Spleen (tissue), 7 donors: Measurements from ENCODE around the gene STRIT1.

ENCODE experiments used
- POLR2A ChIP-seq, 3 donors: fragments of 450-650 bp; IDR thresholded peaks; one replicate each; pipeline ENCODE4 v1.5.1; 2017; ENCODE audit warnings: antibody characterized with exemption in 3 of 3, mild to moderate bottlenecking in 1 of 3
- POLR2AphosphoS5 ChIP-seq, 3 donors: sonication (generic); formaldehyde crosslinking; IDR thresholded peaks; one replicate each; pipeline ENCODE4 v1.5.1; 2017; ENCODE audit warnings: antibody characterized with exemption in 3 of 3
- TF ChIP-seq, protein P1 (sequence below), 11 experiments: fragments of 200-600 bp in 7 of 11; fragments of 450-650 bp in 4 of 11; sonication (generic) in 4 of 11; IDR thresholded peaks in 8 of 11; conservative IDR thresholded peaks in 3 of 11; 1 replicate in 7 of 11; 2 replicates in 4 of 11; pipeline versions ENCODE4 v1.4.0 to v1.8.0; 2016 to 2021; ENCODE audit warnings: antibody characterized with exemption in 11 of 11, inconsistent platforms in 4 of 11, mild to moderate bottlenecking in 1 of 11
- donor health status: DM: no; HTN: no; CAD: no; lungs with moderate emphysema.
- donor health status: DM: no; HTN: no; CAD: no.
- donor health status: DM: no; HTN: no; CAD: no.

DNA sequence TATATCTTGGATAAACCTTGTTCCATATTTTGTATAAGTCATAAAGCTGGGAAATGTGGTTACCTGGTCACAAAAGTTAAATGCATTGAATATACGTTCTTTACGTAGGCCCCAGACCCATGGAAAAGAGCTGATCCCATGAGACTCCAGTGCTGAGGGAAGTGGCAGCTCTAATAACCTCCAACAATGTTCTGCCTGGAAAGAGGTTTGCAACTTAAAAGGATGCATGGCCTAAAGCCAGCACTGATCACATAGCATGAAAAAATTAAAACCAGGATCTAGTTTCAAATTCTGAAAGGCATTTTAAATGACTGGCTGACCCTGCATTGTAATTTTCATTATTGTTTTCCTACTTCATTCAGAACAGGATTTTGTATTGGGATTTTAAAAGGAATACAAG lies 27.9 kb upstream of the STRIT1 start:
- TF ChIP-seq, protein P1, sequence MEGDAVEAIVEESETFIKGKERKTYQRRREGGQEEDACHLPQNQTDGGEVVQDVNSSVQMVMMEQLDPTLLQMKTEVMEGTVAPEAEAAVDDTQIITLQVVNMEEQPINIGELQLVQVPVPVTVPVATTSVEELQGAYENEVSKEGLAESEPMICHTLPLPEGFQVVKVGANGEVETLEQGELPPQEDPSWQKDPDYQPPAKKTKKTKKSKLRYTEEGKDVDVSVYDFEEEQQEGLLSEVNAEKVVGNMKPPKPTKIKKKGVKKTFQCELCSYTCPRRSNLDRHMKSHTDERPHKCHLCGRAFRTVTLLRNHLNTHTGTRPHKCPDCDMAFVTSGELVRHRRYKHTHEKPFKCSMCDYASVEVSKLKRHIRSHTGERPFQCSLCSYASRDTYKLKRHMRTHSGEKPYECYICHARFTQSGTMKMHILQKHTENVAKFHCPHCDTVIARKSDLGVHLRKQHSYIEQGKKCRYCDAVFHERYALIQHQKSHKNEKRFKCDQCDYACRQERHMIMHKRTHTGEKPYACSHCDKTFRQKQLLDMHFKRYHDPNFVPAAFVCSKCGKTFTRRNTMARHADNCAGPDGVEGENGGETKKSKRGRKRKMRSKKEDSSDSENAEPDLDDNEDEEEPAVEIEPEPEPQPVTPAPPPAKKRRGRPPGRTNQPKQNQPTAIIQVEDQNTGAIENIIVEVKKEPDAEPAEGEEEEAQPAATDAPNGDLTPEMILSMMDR (IDR thresholded peaks at IDR 0.05 in 8 of 11, conservative IDR thresholded peaks at IDR 0.05 in 3 of 11) = no peak
- TF ChIP-seq POLR2A (IDR thresholded peaks at IDR 0.05) (no peak), POLR2AphosphoS5 (IDR thresholded peaks at IDR 0.05) (no peak)
